Activated CD4-positive, alpha-beta T cell treated with anti-CD3 and anti-CD28 coated beads for 36 hours (primary cell): ENCODE measurements around the gene DSCAML1. TPM values are rescaled to one million over a fixed set of nuclear protein-coding genes. Genes with fewer than 3 reads are reported as not detected.

Experiments
- ATAC-seq: fragments of 200-7000 bp; cut with Tn5 transposase; one replicate; pipeline ENCODE4 v1.10.0; 2021; ENCODE audit warnings: mild to moderate bottlenecking, moderate library complexity
- CTCF ChIA-PET: fragments of 350-600 bp; sonication (Branson Sonifier 250); formaldehyde crosslinking; loops from one replicate; lab custom pipeline; 2021; ENCODE audit warnings: antibody characterized with exemption; lab: Charles Lee
- POLR2A ChIA-PET: fragments of 350-600 bp; sonication (Branson Sonifier 250); formaldehyde crosslinking; loops from one replicate; lab custom pipeline; 2021; ENCODE audit warnings: antibody characterized with exemption, inconsistent platforms; lab: Charles Lee
- DNase-seq: peaks from one replicate; pipeline ENCODE4 v3.0.0-alpha.2; 2020
- H3K27ac Mint-ChIP-seq: one replicate; pipeline ENCODE4 v1.8.0; 2021; ENCODE audit warnings: mixed read lengths
- H3K27me3 Mint-ChIP-seq: one replicate; pipeline ENCODE4 v1.8.0; 2021; ENCODE audit warnings: mixed read lengths
- H3K36me3 Mint-ChIP-seq: one replicate; pipeline ENCODE4 v1.8.0; 2021; ENCODE audit warnings: low read depth, mixed read lengths
- H3K4me1 Mint-ChIP-seq: one replicate; pipeline ENCODE4 v1.8.0; 2021; ENCODE audit warnings: mixed read lengths
- H3K4me3 Mint-ChIP-seq: one replicate; pipeline ENCODE4 v1.8.0; 2021; ENCODE audit warnings: mild to moderate bottlenecking, moderate library complexity, mixed read lengths
- H3K9me3 Mint-ChIP-seq: one replicate; pipeline ENCODE4 v1.8.0; 2021; ENCODE audit warnings: low read depth, mixed read lengths
- intact Hi-C, 2 experiments: fragments of 100-400 bp; cut with DNase I in 1 of 2; cut with micrococcal nuclease in 1 of 2; formaldehyde crosslinking; loops; one replicate each; pipeline versions ENCODE4 v1.14.2 to v1.15.1; 2022 to 2024; cut with DNase I, micrococcal nuclease
- total RNA-seq, 2 experiments: library from RNA; stranded (reverse); gene quantifications; one replicate each; pipeline ENCODE4 v1.2.3, GENCODE V29; 2021

DSCAML1 gene
- total RNA-seq, 2 experiments from 2014 or later = 0.05 to 0.67 TPM

DNA sequence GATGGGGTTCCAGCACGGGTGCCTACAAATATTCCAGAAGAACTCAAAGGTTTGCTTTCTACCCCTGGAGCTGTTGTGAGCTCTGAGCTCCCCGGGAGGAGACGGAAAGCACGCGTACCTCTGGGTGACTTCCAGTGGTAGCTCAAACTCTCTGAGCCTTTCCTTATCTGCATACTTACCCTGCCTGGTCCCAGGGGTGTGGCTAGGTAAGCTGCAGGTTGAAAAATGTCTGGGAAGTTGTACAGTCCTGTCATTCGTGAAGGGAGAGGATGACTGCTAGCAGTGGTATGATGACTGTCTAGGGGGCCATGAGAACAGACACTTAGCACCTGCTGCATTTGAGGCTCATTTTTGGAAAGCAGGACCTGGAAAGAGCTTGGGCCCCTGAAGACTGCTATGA is 111.5 kb downstream of the DSCAML1 start:
- H3K9me3 Mint-ChIP-seq = no peaks in the 10 kb centered on the region
- ATAC-seq = no peak
- H3K4me3 Mint-ChIP-seq = no peak overlapping the region
- intact Hi-C loops = no loop called here
- CTCF ChIA-PET = no interaction called here
- POLR2A ChIA-PET = no interaction called here
- no peak for DNase-seq
- H3K27ac Mint-ChIP-seq = no peak overlapping the region
- no peaks in the 10 kb centered on the region for H3K4me1 Mint-ChIP-seq
- peaks cover 2% of the 10 kb centered on the region for H3K27me3 Mint-ChIP-seq
- no peaks in the 10 kb centered on the region for H3K36me3 Mint-ChIP-seq

DNA sequence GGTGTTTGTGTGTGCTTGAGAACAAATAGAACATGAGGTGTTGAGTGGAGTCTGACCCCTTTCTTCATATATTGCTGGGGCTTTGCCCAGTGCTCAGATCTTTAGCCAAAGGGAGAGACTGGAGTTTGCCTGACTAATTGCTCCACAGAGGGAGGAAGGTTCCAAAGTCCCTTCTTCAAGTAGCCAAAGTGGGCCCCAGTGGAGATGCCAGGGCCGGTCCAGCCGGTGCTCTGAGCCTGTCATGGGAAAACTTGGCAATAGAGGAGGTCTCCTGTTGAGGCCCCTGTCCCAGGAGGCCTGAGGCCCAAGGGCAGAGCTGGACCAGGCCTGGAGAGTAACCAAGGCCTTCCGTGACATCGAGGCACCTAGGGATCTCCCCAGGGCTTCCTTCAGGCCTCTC is 112.3 kb downstream of the DSCAML1 start:
- Mint-ChIP-seq H3K27ac (no peak overlapping the region), H3K4me1 (no peaks in the 10 kb centered on the region), H3K27me3 (peaks cover 2% of the 10 kb centered on the region), H3K9me3 (no peaks in the 10 kb centered on the region), H3K36me3 (no peaks in the 10 kb centered on the region), H3K4me3 (no peak overlapping the region)
- no peak for DNase-seq
- POLR2A ChIA-PET = no interaction called here
- CTCF ChIA-PET = interaction anchor here (0.6 kb wide), 1 partner anchor 258 kb away, joined by 3 read pairs; no protein-coding TSS in a partner anchor
- no peak for ATAC-seq
- intact Hi-C loops = no loop called here

GRCh38 chr11:117684111-117684510 is 112.9 kb downstream of the DSCAML1 start:
- H3K27me3 Mint-ChIP-seq = peaks cover 2% of the 10 kb centered on the region
- H3K36me3 Mint-ChIP-seq = no peaks in the 10 kb centered on the region
- intact Hi-C loops = no loop called here
- ChIA-PET CTCF (interaction anchor here (0.6 kb wide), 1 partner anchor 258 kb away, joined by 3 read pairs; no protein-coding TSS in a partner anchor), POLR2A (no interaction called here)
- H3K27ac Mint-ChIP-seq = no peak overlapping the region
- no peaks in the 10 kb centered on the region for H3K4me1 Mint-ChIP-seq
- DNase-seq = no peak
- H3K9me3 Mint-ChIP-seq = no peaks in the 10 kb centered on the region
- H3K4me3 Mint-ChIP-seq = no peak overlapping the region
- no peak for ATAC-seq

DNA sequence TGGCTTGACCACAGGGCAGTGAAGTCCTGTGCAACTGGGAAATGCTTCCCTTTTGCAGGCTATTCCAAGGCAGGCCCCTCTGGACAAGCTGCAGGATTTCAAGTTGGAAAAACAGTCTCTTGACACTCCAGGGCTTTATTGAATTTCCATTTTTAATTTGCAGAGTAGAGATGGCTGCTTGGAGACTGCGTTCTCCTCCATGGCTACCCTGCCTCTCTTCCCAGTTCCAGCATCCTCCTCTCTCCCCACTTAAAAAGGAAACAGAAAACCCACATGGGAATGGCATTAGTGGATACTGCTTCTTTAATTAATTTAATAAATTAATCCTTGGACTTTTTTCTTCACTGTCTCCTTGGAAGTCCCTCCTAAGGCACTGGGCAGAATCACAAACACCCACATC is 115.6 kb downstream of the DSCAML1 start:
- H3K4me3 Mint-ChIP-seq = no peak overlapping the region
- ChIA-PET POLR2A (no interaction called here), CTCF (interaction anchor here (0.6 kb wide), 1 partner anchor 201 kb away, joined by 3 read pairs; no protein-coding TSS in a partner anchor)
- intact Hi-C loops = no loop called here
- H3K27me3 Mint-ChIP-seq = peaks cover 2% of the 10 kb centered on the region
- no peaks in the 10 kb centered on the region for H3K36me3 Mint-ChIP-seq
- no peaks in the 10 kb centered on the region for H3K4me1 Mint-ChIP-seq
- DNase-seq = no peak
- H3K9me3 Mint-ChIP-seq = no peaks in the 10 kb centered on the region
- no peak overlapping the region for H3K27ac Mint-ChIP-seq
- no peak for ATAC-seq

DNA sequence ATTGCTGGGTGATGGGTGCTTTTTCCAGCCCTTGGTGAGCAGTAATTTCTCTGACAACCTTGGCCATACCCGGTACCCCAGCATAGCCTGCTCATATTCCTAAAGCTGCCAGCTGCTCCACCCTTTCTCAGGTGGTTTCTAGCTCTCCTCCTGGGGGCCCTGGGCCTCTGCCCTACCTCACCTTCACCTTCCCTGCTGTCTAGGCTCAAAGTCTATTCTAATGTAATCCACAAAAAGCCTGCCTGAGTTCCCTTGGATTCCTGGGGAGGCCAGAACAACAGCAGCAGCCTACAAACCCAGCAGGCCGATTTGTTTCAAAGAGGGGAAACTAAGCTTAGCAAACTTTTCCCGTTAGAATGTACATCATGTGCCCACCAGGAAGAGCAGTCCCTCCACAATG is 117.6 kb downstream of the DSCAML1 start:
- DNase-seq = no peak
- intact Hi-C loops = no loop called here
- H3K27me3 Mint-ChIP-seq = peaks cover 4% of the 10 kb centered on the region
- H3K4me1 Mint-ChIP-seq = no peaks in the 10 kb centered on the region
- ChIA-PET POLR2A (interaction anchor here (0.5 kb wide), 1 partner anchor 830 kb away, joined by 3 read pairs; no protein-coding TSS in a partner anchor), CTCF (no interaction called here)
- H3K27ac Mint-ChIP-seq = no peak overlapping the region
- no peaks in the 10 kb centered on the region for H3K9me3 Mint-ChIP-seq
- H3K36me3 Mint-ChIP-seq = no peaks in the 10 kb centered on the region
- no peak overlapping the region for H3K4me3 Mint-ChIP-seq
- no peak for ATAC-seq

DNA sequence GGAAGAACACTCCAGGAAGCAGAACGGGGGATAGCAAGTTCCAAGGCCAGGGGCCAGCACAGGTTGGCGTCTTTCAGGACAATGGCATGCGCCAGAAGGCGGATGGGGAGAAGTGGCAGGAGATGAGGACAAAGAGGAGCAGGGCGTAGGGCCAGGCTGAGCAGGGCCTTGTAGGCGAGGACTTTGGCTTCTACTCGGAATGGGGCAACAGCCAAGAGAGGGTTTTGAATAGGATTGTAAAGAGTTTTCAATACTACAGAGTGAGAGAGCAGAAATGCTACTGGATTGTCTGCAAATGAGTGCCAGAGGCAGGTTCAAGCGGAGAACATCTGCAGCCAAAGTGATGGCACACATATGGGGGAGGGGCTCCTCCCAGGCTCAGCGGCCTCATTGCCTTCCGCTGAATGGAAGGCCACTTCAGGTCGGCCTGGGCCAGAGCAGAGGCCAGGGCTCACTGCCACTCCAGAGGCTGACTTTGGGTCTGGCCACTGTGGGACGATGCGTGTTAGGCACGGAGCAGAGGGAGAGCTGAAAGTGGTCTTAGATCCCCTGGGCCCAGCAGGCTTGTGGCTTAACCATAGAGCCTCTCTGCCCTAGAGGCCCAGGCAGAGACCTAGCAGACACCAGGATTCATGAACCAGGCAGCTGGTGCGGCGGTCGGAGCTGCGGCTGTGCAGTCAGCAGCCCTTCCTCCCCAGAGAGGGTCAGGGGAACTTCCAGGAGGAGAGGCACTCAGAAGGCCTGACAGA is 118.2 kb downstream of the DSCAML1 start:
- ATAC-seq (no peak), DNase-seq (no peak)
- Mint-ChIP-seq H3K27ac (no peak overlapping the region), H3K27me3 (peaks cover 8% of the 10 kb centered on the region), H3K36me3 (no peaks in the 10 kb centered on the region), H3K4me1 (no peaks in the 10 kb centered on the region), H3K9me3 (no peaks in the 10 kb centered on the region), H3K4me3 (no peak overlapping the region)
- POLR2A ChIA-PET = interaction anchor here (0.5 kb wide), 1 partner anchor 831 kb away, joined by 3 read pairs; no protein-coding TSS in a partner anchor
- CTCF ChIA-PET = no interaction called here
- intact Hi-C loops = no loop called here

DNA sequence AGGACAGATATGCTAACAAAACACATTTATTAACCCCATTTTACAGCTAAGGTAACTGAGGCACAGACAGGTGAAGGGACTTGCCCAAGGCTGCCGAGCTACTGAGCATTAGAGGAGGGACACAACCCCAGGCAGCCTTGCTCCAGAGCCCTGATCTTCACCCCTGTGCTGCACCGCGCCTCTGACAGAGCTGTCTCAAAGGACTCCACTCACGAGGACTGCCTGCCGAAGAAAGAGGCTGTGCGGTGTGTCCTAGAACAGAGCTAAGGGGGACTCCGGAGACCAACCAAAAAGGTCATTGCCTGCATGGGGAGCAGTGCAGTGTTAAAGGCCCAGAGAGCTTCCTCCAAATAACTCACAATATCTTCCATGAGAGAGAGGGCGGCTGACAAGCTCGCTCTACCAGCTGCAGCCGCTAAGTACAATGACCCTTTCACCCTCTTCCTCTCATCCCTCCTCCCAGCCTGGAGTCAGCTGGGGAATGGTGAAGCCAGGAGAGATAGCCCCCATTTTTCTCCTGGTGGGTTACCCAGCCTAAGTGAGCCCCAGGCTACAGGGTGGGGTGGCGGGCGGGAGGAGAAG is 119.2 kb downstream of the DSCAML1 start:
- ChIA-PET POLR2A (no interaction called here), CTCF (no interaction called here)
- intact Hi-C loops = no loop called here
- Mint-ChIP-seq H3K36me3 (no peaks in the 10 kb centered on the region), H3K9me3 (no peaks in the 10 kb centered on the region), H3K27me3 (peaks cover 7% of the 10 kb centered on the region), H3K27ac (no peak overlapping the region), H3K4me1 (no peaks in the 10 kb centered on the region), H3K4me3 (no peak overlapping the region)
- no peak for ATAC-seq
- DNase-seq = no peak

DNA sequence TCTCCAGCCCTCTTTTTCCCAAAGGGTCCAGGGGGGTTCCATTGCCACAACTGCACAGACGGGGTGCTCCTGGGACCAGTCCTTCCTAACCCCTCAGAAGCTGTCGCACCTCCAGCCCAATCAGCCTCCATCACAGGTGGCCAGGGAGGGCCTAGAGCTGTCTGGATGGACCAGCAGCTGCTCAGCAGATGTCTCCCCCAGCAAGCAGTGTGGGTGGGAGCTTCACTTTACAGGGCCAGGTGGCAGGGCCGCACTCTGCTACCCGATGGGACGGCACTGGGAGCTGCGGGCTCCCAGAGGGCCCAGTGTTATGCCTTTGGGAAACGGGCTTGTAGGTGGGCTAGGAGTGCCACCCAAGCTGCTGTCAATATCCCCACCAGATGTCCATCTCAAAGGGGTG is 120.5 kb downstream of the DSCAML1 start:
- intact Hi-C loops = no loop called here
- Mint-ChIP-seq H3K27me3 (peaks cover 6% of the 10 kb centered on the region), H3K9me3 (no peaks in the 10 kb centered on the region), H3K36me3 (no peaks in the 10 kb centered on the region), H3K4me3 (no peak overlapping the region), H3K4me1 (no peaks in the 10 kb centered on the region), H3K27ac (no peak overlapping the region)
- POLR2A ChIA-PET = no interaction called here
- CTCF ChIA-PET = no interaction called here
- no peak for ATAC-seq
- DNase-seq = no peak

DNA sequence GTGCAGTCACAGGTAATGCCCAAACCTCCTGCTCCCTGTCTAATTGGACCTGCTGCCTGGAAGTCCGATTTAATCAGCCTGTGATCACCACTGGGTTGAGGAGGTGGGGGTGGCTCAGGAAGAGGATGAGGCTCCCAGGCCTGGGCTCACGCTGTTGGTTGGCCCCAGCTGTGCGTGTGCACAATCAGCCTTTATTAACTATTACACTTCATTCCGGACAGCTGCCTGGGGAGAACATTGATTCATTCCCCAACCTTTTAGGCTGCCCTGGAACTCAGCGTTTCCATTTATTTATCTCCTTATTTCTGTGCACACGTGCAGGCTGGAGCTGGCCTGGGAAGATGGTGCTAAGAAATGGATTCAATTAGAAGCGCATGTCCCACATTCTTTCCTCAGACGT is 123.4 kb downstream of the DSCAML1 start:
- ATAC-seq = no peak

GRCh38 chr11:117671370-117671769 is 125.6 kb downstream of the DSCAML1 start:
- ATAC-seq (no peak), DNase-seq (no peak)
- ChIA-PET POLR2A (interaction anchor here (0.6 kb wide), 1 partner anchor 26 kb away, joined by 3 read pairs; no protein-coding TSS in a partner anchor), CTCF (no interaction called here)
- H3K9me3 Mint-ChIP-seq = no peaks in the 10 kb centered on the region
- H3K27ac Mint-ChIP-seq = no peak overlapping the region
- no peaks in the 10 kb centered on the region for H3K4me1 Mint-ChIP-seq
- H3K27me3 Mint-ChIP-seq = peaks cover 8% of the 10 kb centered on the region
- H3K36me3 Mint-ChIP-seq = no peaks in the 10 kb centered on the region
- H3K4me3 Mint-ChIP-seq = no peak overlapping the region
- intact Hi-C loops = no loop called here

More for the DNA sequence above, 123.4 kb downstream of the DSCAML1 start:
- ChIA-PET POLR2A (no interaction called here), CTCF (interaction anchor here (1.0 kb wide), 1 partner anchor 52 kb away, joined by 3 read pairs; no protein-coding TSS in a partner anchor)
- Mint-ChIP-seq H3K9me3 (no peaks in the 10 kb centered on the region), H3K4me1 (no peaks in the 10 kb centered on the region), H3K27me3 (peaks cover 6% of the 10 kb centered on the region), H3K36me3 (no peaks in the 10 kb centered on the region), H3K27ac (no peak overlapping the region), H3K4me3 (no peak overlapping the region)
- intact Hi-C loops = no loop called here
- DNase-seq = no peak

DNA sequence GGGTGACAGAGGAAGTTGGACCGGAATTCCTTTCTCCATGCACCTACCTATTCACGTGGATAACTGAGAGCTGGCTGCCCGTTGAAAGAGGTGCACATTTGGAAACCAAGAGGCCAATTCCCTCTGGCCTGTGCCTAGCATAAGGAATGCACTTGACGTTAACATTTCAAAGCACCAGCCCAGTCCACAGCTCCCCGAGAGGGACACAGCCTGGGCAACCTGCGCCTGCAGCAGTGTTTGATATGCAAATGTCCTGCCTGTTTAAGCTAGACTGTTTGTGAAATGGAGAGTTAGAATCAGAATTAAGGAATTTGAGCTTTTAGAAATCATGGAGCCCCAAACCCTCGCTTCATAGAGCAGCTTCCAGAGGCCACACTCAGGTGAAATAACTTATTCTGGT is 126.1 kb downstream of the DSCAML1 start:
- ATAC-seq (no peak), DNase-seq (no peak)
- POLR2A ChIA-PET = interaction anchor here (0.6 kb wide), 1 partner anchor 25 kb away, joined by 3 read pairs; no protein-coding TSS in a partner anchor
- no peaks in the 10 kb centered on the region for H3K36me3 Mint-ChIP-seq
- intact Hi-C loops = no loop called here
- CTCF ChIA-PET = no interaction called here
- no peaks in the 10 kb centered on the region for H3K9me3 Mint-ChIP-seq
- peaks cover 8% of the 10 kb centered on the region for H3K27me3 Mint-ChIP-seq
- H3K27ac Mint-ChIP-seq = no peak overlapping the region
- no peaks in the 10 kb centered on the region for H3K4me1 Mint-ChIP-seq
- H3K4me3 Mint-ChIP-seq = no peak overlapping the region

- no peak for ATAC-seq
- ChIA-PET CTCF (no interaction called here), POLR2A (no interaction called here)
- no peaks in the 10 kb centered on the region for H3K4me1 Mint-ChIP-seq
- DNase-seq = no peak
- H3K27me3 Mint-ChIP-seq = peaks cover 8% of the 10 kb centered on the region
- no peak overlapping the region for H3K4me3 Mint-ChIP-seq
- H3K36me3 Mint-ChIP-seq = no peaks in the 10 kb centered on the region
- intact Hi-C loops = no loop called here
- H3K27ac Mint-ChIP-seq = no peak overlapping the region
- no peaks in the 10 kb centered on the region for H3K9me3 Mint-ChIP-seq
These were observed 126.6 kb downstream of the DSCAML1 start for GRCh38 chr11:117670443-117670842.
